GM11168 (cell line): ENCODE results near the gene RPL29.

Source experiments
- in situ Hi-C: fragments of 300-500 bp; cut with MboI; formaldehyde crosslinking; loops from one replicate; pipeline ENCODE4 v1.12.0; 2022; ENCODE audit warnings: low sequenced_read_pairs; ENCODE audit not compliant: unreplicated experiment

The RPL29 gene

GRCh38 chr3:51986010-51986947, 9.4 kb downstream of the RPL29 start:
- in situ Hi-C loops: no loop called here

- in situ Hi-C loops: no loop called here
Measured at GRCh38 chr3:51985063-51985462, 10.6 kb downstream of the RPL29 start.

- in situ Hi-C loops: no loop called here
Measured at GRCh38 chr3:51984269-51984647, 11.4 kb downstream of the RPL29 start.

GRCh38 chr3:51983578-51984268, 12.0 kb downstream of the RPL29 start:
- in situ Hi-C loops: no loop called here

- in situ Hi-C loops: no loop called here
Measured at GRCh38 chr3:51982838-51983577, 12.7 kb downstream of the RPL29 start, which contains the start of gene ACY1. Gene ACY1, plus strand, starts transcription at chr3:51983535. Its CDS starts 530 bp downstream, at chr3:51984065.

GRCh38 chr3:51982352-51982837, 13.3 kb downstream of the RPL29 start:
- in situ Hi-C loops: no loop called here

- in situ Hi-C loops: no loop called here
Measured at GRCh38 chr3:51980253-51980652, 15.4 kb downstream of the RPL29 start.

- in situ Hi-C loops: no loop called here
Measured at GRCh38 chr3:51978143-51978502, 17.6 kb downstream of the RPL29 start.

GRCh38 chr3:51977446-51978142, 18.1 kb downstream of the RPL29 start:
- in situ Hi-C loops: no loop called here

GRCh38 chr3:51975852-51976549, 19.7 kb downstream of the RPL29 start:
- in situ Hi-C loops: no loop called here

- in situ Hi-C loops: no loop called here
Measured at GRCh38 chr3:51974963-51975851, 20.5 kb downstream of the RPL29 start, which contains the start of gene ABHD14A. Gene ABHD14A, plus strand, starts transcription at chr3:51975064. Its CDS starts 72 bp downstream, at chr3:51975136.

GRCh38 chr3:51974277-51974962, 21.3 kb downstream of the RPL29 start:
- in situ Hi-C loops: no loop called here

- in situ Hi-C loops: no loop called here
Measured at GRCh38 chr3:51971350-51971749, 24.3 kb downstream of the RPL29 start.

GRCh38 chr3:51970606-51971300, 24.9 kb downstream of the RPL29 start:
- in situ Hi-C loops: no loop called here

GRCh38 chr3:51969841-51970240, 25.9 kb downstream of the RPL29 start:
- in situ Hi-C loops: no loop called here

GRCh38 chr3:51968883-51969678, 26.6 kb downstream of the RPL29 start:
- in situ Hi-C loops: no loop called here
